HG02884 (cell line): Measurements from ENCODE around the gene PDGFD.

ENCODE experiments used
- ATAC-seq: cut with Tn5 transposase; IDR thresholded peaks from one replicate; pipeline ENCODE4 v1.9.1; 2021; ENCODE audit warnings: mild to moderate bottlenecking, moderate library complexity; ENCODE audit not compliant: unreplicated experiment

PDGFD gene

GRCh38 chr11:104005234-104005855 lies 158.6 kb downstream of the PDGFD start:
- ATAC-seq: no peak

GRCh38 chr11:104003491-104003890 lies 160.5 kb downstream of the PDGFD start:
- ATAC-seq: no peak

- ATAC-seq: no peak
These were observed 162.3 kb downstream of the PDGFD start for GRCh38 chr11:104001561-104002056.

- no peak for ATAC-seq
These were observed 163.1 kb downstream of the PDGFD start for GRCh38 chr11:104000798-104001197.

GRCh38 chr11:103998826-103999508 lies 165.0 kb downstream of the PDGFD start:
- no peak for ATAC-seq

- peak; percentile 75 for ATAC-seq
These were observed 166.9 kb downstream of the PDGFD start for GRCh38 chr11:103997082-103997481.

- ATAC-seq: no peak
These were observed 168.1 kb downstream of the PDGFD start for GRCh38 chr11:103995896-103996295.

GRCh38 chr11:103994518-103994917 lies 169.4 kb downstream of the PDGFD start:
- no peak for ATAC-seq

- ATAC-seq: no peak
These were observed 169.9 kb downstream of the PDGFD start for GRCh38 chr11:103994094-103994493.

- ATAC-seq: no peak
These were observed 170.4 kb downstream of the PDGFD start for GRCh38 chr11:103993507-103993906.

- ATAC-seq: no peak
These were observed 175.4 kb downstream of the PDGFD start for GRCh38 chr11:103988595-103988969.

- no peak for ATAC-seq
These were observed 176.0 kb downstream of the PDGFD start for GRCh38 chr11:103987629-103988594.

GRCh38 chr11:103985041-103985440 lies 178.9 kb downstream of the PDGFD start:
- ATAC-seq: no peak

- no peak for ATAC-seq
These were observed 183.8 kb downstream of the PDGFD start for GRCh38 chr11:103980108-103980507.

GRCh38 chr11:103978616-103979595 lies 185.0 kb downstream of the PDGFD start:
- no peak for ATAC-seq

GRCh38 chr11:103972013-103972412 lies 191.9 kb downstream of the PDGFD start:
- ATAC-seq: no peak

GRCh38 chr11:103970701-103971249 lies 193.2 kb downstream of the PDGFD start:
- ATAC-seq: peak; percentile 91

- no peak for ATAC-seq
These were observed 195.3 kb downstream of the PDGFD start for GRCh38 chr11:103968685-103969084.

GRCh38 chr11:103967985-103968384 lies 196.0 kb downstream of the PDGFD start:
- ATAC-seq: no peak

- no peak for ATAC-seq
These were observed 199.6 kb downstream of the PDGFD start for GRCh38 chr11:103964390-103964789.
